ENCODE results near the gene IL31. TPM values are rescaled to one million over a fixed set of nuclear protein-coding genes. Genes with fewer than 3 reads are reported as not detected.

The IL31 gene
- total RNA-seq, 1 donor from 2014 or later, result not detected

DNA sequence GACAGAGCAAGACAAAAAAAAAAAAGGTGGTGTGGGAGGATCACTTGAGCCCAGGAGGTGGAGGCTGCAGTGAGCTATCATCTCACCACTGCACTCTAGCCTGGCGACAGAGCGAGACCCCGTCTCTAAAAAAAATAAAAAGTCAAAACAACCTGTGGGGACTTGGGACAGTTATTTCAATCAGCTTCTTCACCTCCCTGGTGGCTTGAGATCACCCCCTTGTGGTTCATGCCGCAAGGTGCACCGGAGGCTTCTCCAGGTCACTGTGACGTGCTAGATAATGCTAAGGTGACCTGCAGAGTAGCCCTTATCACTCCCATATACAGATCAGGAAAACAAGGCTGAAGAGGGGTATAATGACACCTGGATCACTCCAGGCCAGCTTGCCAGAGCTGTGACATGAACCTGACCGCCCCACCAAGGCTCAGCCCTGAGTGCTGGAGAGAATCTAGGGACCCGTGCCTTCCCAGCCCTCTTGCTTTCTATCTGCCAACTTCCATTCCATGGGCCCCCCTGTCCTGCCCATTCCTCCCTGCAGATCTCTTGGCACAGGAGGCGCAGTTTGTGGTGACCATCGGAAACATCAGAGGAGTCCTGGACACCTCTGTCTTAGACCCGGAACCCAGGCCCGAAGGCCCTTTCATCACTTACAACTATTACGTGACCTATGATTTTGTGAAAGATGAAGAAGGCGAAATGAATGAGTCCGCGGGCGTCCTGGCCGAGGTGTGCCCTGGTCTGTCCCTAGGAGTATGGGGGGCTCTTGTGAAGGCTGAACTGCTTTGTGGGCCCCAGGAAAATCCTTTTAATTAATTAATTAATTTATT is 17.0 kb upstream of the IL31 start:
- Mint-ChIP-seq H3K36me3 (no peaks in the 10 kb centered on the region), H3K9me3 (no peaks in the 10 kb centered on the region), H3K4me3 (no peak overlapping the region), H3K27me3 (peaks cover 13% of the 10 kb centered on the region), H3K4me1 (ENCODE audit: unreplicated experiment) (no peaks in the 10 kb centered on the region), H3K27ac (no peak overlapping the region)
- no peak for DNase-seq (ENCODE audit: extremely low spot score, unreplicated experiment)
- TF ChIP-seq, protein P1, sequence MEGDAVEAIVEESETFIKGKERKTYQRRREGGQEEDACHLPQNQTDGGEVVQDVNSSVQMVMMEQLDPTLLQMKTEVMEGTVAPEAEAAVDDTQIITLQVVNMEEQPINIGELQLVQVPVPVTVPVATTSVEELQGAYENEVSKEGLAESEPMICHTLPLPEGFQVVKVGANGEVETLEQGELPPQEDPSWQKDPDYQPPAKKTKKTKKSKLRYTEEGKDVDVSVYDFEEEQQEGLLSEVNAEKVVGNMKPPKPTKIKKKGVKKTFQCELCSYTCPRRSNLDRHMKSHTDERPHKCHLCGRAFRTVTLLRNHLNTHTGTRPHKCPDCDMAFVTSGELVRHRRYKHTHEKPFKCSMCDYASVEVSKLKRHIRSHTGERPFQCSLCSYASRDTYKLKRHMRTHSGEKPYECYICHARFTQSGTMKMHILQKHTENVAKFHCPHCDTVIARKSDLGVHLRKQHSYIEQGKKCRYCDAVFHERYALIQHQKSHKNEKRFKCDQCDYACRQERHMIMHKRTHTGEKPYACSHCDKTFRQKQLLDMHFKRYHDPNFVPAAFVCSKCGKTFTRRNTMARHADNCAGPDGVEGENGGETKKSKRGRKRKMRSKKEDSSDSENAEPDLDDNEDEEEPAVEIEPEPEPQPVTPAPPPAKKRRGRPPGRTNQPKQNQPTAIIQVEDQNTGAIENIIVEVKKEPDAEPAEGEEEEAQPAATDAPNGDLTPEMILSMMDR (conservative IDR thresholded peaks at IDR 0.05), result peak; percentile 81

DNA sequence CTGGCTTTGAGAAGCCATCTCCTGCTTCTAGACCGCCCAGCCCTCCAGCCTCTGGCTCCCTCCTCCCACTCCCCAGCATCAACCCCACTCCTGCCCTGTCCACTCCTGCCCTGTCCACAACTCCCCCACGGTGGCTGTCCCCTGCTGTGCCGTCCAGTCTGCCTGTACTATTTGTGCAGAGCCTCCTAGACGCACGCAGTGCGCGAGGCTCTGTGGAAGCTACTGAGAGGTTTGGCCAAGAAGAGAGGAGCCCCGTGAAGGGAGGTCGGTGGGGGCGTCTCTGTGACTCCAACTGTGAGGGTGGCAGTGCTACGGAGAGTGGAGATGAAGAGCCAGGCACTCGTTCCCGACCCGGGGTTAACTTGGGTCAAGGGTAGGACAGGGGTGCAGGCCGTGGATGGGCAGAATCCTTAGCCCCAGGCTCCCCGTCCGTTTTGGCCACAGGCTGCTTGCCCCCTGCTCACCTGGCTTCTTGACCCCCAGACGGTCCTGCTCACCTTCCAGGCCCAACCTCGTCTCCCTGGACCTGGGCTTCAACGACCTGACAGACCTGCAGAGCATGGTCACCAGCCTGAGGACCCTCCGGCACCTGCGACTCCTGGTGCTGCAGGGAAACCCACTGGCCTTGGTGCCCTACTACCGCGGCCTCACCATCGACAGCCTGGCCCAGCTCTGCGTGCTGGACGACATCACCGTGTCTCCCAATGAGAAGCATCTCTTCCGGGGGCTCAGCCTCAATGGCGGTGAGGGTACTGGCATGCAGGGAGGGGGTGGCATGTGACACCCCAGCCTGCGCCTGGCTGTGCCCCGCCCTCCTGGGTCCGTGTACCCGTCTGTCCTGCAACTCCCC is 15.8 kb upstream of the IL31 start:
- Mint-ChIP-seq H3K27ac (no peak overlapping the region), H3K36me3 (no peaks in the 10 kb centered on the region), H3K9me3 (no peaks in the 10 kb centered on the region), H3K27me3 (peaks cover 8% of the 10 kb centered on the region), H3K4me3 (no peak overlapping the region), H3K4me1 (ENCODE audit: unreplicated experiment) (no peaks in the 10 kb centered on the region)
- no peak for DNase-seq (ENCODE audit: extremely low spot score, unreplicated experiment)
- TF ChIP-seq, protein P1 (conservative IDR thresholded peaks at IDR 0.05), result no peak

DNA sequence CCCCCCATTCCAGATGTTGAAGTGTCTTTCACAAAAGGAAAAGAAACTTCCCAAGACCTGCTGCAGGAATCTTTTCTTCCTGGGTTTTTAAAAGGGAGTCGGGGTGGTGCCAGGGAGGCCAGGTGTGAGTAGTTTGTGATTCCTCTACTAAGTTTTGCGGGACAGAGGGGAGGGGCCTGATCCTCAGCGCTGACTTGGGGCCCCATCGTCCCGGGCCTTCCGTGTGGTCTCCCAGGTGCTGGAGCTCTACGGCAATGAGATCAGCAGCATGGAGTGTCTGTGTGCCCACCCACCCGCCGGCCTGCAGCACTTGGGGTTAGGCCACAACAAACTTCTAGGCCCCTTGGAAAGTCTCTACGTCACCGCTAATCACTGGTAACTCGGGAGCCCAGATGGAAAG is 13.4 kb upstream of the IL31 start:
- TF ChIP-seq, protein P1 (conservative IDR thresholded peaks at IDR 0.05), result no peak
- Mint-ChIP-seq H3K4me1 (ENCODE audit: unreplicated experiment) (no peaks in the 10 kb centered on the region), H3K9me3 (no peaks in the 10 kb centered on the region), H3K36me3 (no peaks in the 10 kb centered on the region), H3K27me3 (peaks cover 13% of the 10 kb centered on the region), H3K27ac (no peak overlapping the region), H3K4me3 (no peak overlapping the region)
- no peak for DNase-seq (ENCODE audit: extremely low spot score, unreplicated experiment)

DNA sequence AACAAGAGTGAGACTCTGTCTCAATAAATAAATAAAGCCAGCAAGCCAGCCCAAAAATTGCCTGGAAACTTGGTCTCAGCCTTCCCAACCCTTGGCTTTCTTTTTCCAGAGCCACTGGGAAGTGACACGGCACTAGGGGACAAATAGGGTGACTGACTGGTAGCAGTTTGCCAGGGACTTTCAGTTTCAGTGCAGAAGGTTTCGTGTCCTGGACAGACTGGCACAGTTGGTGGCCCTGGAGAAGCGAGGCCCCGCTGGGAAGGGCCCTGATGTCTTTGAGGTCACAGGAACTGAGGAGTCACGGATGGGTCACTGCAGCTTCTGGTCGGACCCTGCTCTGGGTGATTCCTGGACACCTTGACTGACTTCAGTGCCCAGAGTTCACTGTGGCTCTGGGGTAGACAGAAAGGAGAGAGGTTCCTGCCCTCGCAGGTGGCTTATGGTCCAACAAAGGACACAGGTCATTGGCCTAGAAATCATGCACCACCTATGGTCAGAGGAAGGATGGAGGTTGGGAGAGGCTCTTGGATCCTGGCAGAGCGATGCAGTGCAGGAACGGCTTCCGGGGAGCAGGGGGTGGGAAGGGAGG is 11.6 kb upstream of the IL31 start:
- H3K27ac Mint-ChIP-seq, result no peak overlapping the region
- no peaks in the 10 kb centered on the region for H3K9me3 Mint-ChIP-seq
- no peaks in the 10 kb centered on the region for H3K4me1 Mint-ChIP-seq (ENCODE audit: unreplicated experiment)
- DNase-seq (ENCODE audit: extremely low spot score, unreplicated experiment), result no peak
- H3K36me3 Mint-ChIP-seq, result no peaks in the 10 kb centered on the region
- H3K4me3 Mint-ChIP-seq, result no peak overlapping the region
- TF ChIP-seq, protein P1 (conservative IDR thresholded peaks at IDR 0.05), result no peak
- peaks cover 8% of the 10 kb centered on the region for H3K27me3 Mint-ChIP-seq

DNA sequence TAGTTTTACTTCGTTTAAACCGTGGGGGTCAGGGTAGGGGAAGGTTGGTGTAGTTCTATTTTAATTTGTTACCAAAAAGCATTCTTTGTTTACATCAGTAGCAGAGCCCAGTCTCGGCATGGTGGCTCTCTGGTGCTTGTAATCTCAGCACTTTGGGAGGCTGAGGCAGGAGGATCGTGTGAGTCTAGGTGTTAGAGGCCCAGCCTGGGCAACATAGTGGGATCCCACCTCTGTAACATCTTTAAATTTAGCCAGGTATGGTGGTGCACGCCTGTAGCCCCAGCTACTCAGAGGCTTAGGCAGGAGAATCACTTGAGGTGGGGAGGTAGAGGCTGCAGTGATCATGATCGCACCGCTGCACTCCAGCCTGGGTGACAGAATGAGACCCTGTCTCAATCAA is 11.1 kb upstream of the IL31 start:
- Mint-ChIP-seq H3K4me3 (peak overlapping the region; percentile 51), H3K36me3 (no peaks in the 10 kb centered on the region), H3K4me1 (ENCODE audit: unreplicated experiment) (no peaks in the 10 kb centered on the region), H3K9me3 (no peaks in the 10 kb centered on the region), H3K27ac (no peak overlapping the region), H3K27me3 (peaks cover 8% of the 10 kb centered on the region)
- TF ChIP-seq, protein P1 (conservative IDR thresholded peaks at IDR 0.05), result no peak
- DNase-seq (ENCODE audit: extremely low spot score, unreplicated experiment), result no peak
